Liver (tissue), 9 donors: ENCODE measurements around the gene ICAM1. TPM values are rescaled to one million over a fixed set of nuclear protein-coding genes. Genes with fewer than 3 reads are reported as not detected.

Experiments used
- DNase-seq: peaks from one replicate; pipeline ENCODE4 v3.0.0-alpha.2; 2017; ENCODE audit warnings: low spot score
- H3K27ac ChIP-seq, 2 donors: one replicate each; pipeline ENCODE4 v1.7.0; 2013; ENCODE audit warnings: inconsistent platforms in 2 of 2, low read length in 2 of 2, control low read depth in 1 of 2, low read depth in 1 of 2, mild to moderate bottlenecking in 1 of 2
- H3K27me3 ChIP-seq, 4 donors: one replicate each; pipeline versions ENCODE4 v1.6.1 to v1.7.0; 2013; ENCODE audit warnings: low read length in 3 of 4, inconsistent platforms in 1 of 4, mild to moderate bottlenecking in 1 of 4, moderate library complexity in 1 of 4; ENCODE audit not compliant: control insufficient read depth in 4 of 4, insufficient read depth in 4 of 4
- H3K36me3 ChIP-seq, 4 donors: one replicate each; pipeline versions ENCODE4 v1.6.1 to v1.7.0; 2013; ENCODE audit warnings: low read length in 3 of 4, mild to moderate bottlenecking in 3 of 4, low read depth in 1 of 4, moderate library complexity in 1 of 4; ENCODE audit not compliant: control insufficient read depth in 4 of 4, insufficient read depth in 3 of 4
- H3K4me1 ChIP-seq, 4 donors: one replicate each; pipeline versions ENCODE4 v1.6.1 to v1.7.0; 2013; ENCODE audit warnings: low read length in 3 of 4, mild to moderate bottlenecking in 3 of 4, moderate library complexity in 1 of 4; ENCODE audit not compliant: control insufficient read depth in 4 of 4, insufficient read depth in 4 of 4
- H3K4me3 ChIP-seq, 3 donors: one replicate each; pipeline versions ENCODE4 v1.6.1 to v1.7.0; 2013; ENCODE audit warnings: low read length in 3 of 3, control low read depth in 1 of 3, low read depth in 1 of 3, mild to moderate bottlenecking in 1 of 3
- H3K9ac ChIP-seq, 2 donors: one replicate each; pipeline ENCODE4 v1.7.0; 2013; ENCODE audit warnings: low read length in 2 of 2, mild to moderate bottlenecking in 2 of 2, moderate library complexity in 2 of 2, control low read depth in 1 of 2, low read depth in 1 of 2
- H3K9me3 ChIP-seq, 4 donors: one replicate each; pipeline versions ENCODE4 v1.6.1 to v1.7.0; 2013; ENCODE audit warnings: low read length in 3 of 4; ENCODE audit not compliant: control insufficient read depth in 4 of 4
- FOXA1 ChIP-seq: IDR thresholded peaks from 2 replicates; pipeline ENCODE4 v1.6.1; 2016; ENCODE audit warnings: antibody characterized with exemption
- HNF4A ChIP-seq, 2 donors: conservative IDR thresholded peaks; 2 replicates each; pipeline ENCODE4 v1.6.1; 2016; ENCODE audit warnings: antibody characterized with exemption in 2 of 2, mild to moderate bottlenecking in 2 of 2
- JUND ChIP-seq, 2 donors: IDR thresholded peaks; 2 replicates each; pipeline ENCODE4 v1.6.1; 2016; ENCODE audit warnings: antibody characterized with exemption in 2 of 2
- RAD21 ChIP-seq, 2 donors: IDR thresholded peaks; 2 replicates each; pipeline ENCODE4 v1.6.1; 2016; ENCODE audit warnings: antibody characterized with exemption in 2 of 2, mild to moderate bottlenecking in 2 of 2
- RXRA ChIP-seq, 2 donors: IDR thresholded peaks; 2 replicates each; pipeline ENCODE4 v1.6.1; 2017 to 2018; ENCODE audit warnings: antibody characterized with exemption in 2 of 2, mild to moderate bottlenecking in 1 of 2
- SP1 ChIP-seq: IDR thresholded peaks from 2 replicates; pipeline ENCODE4 v1.6.1; 2018; ENCODE audit warnings: antibody characterized with exemption, mild to moderate bottlenecking
- TAF1 ChIP-seq: conservative IDR thresholded peaks from 2 replicates; pipeline ENCODE4 v1.6.1; 2016; ENCODE audit warnings: antibody characterized with exemption, mild to moderate bottlenecking
- WGBS: extraction: QIAGEN DNeasy Blood & Tissue Kit; methylation state at CpG from one replicate; pipeline ENCODE4 v1.1.7; 2013; 5-methylcytosine and 5-hydroxymethylcytosine counted together
- polyA plus RNA-seq, 2 donors: library from polyadenylated mRNA; stranded (reverse) in 1 of 2; unstranded in 1 of 2; fragments of 200-250 nt in 1 of 2; fragments of >200 nt in 1 of 2; fragmentation: Nextera tagmentation in 1 of 2; extraction: Ambion mirVana in 1 of 2; gene quantifications; one replicate each; pipeline versions ENCODE4 v1.2.1 to v1.2.3, GENCODE V29; 2013 to 2015
- total RNA-seq, 2 donors: library from RNA; depleted of rRNA; stranded (reverse); fragments of >200 nt; gene quantifications; one replicate each; pipeline ENCODE4 v1.2.3, GENCODE V29; 2014
- TF ChIP-seq, protein P1 (sequence below): IDR thresholded peaks from 2 replicates; pipeline ENCODE4 v1.6.1; 2016; ENCODE audit warnings: antibody characterized with exemption
- TF ChIP-seq, protein P2 (sequence below): IDR thresholded peaks from 2 replicates; pipeline ENCODE4 v1.6.1; 2016; ENCODE audit warnings: antibody characterized with exemption
- TF ChIP-seq, protein P3 (sequence below): fragments of 150-350 bp; IDR thresholded peaks from 2 replicates; pipeline ENCODE4 v1.5.1; 2017; ENCODE audit warnings: improper control_type of control experiment, low read depth, low read length; ENCODE audit not compliant: missing input control
- TF ChIP-seq, protein P4 (sequence below): IDR thresholded peaks from 2 replicates; pipeline ENCODE4 v1.6.1; 2016; ENCODE audit warnings: antibody characterized with exemption, mild to moderate bottlenecking
- donor health status: healthy.
- donor health status: healthy.
- donor health status: healthy.
- donor health status: healthy.
- donor health status: healthy.

ICAM1 gene
- total and polyA plus RNA-seq, 4 donors, result 7.8 to 26.3 (median 19.8) TPM

DNA sequence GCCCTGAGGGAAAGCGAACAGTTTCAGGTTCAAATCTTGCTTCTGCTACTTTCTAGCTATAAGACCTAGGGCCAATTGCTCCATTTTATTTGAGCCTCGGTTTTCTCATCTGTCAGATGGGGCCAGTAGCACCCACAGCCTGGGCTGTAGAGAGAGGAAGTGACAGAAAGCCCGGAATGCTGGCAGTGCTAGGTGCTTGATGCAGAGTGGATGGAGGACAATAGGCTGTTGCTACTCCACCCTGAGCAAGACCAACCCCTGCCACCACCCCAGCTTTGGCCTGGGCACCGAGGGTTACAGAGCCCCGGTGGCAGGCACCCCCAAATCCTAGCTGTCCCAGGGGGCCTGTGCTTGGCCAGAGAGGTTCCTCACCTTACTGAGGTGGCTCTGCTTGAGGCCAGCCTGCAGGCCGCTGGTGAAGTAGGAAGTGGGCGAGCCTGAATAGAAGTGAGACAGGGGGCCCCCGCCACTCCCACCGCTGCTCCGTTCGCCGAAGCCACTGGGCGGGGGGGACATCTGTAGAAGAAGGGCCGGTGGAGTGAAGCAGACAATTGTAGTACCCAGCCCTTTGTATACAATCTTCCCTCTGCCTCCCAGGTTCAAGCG lies 47.0 kb downstream of the ICAM1 start:
- WGBS, result 92% methylated on average over 15 of the region's 15 CpGs
- H3K27me3 ChIP-seq, result no peaks in the 10 kb centered on the region
- no peaks in the 10 kb centered on the region for H3K9me3 ChIP-seq
- peaks cover 3 to 17% (median 9%) of the 10 kb centered on the region in 4 donors for H3K4me1 ChIP-seq
- H3K9ac ChIP-seq, result no peak overlapping the region
- TF ChIP-seq FOXA1 (no peak), RAD21 (IDR thresholded peaks at IDR 0.05) (no peak), JUND (IDR thresholded peaks at IDR 0.05) (no peak), RXRA (IDR thresholded peaks at IDR 0.05) (no peak), HNF4A (conservative IDR thresholded peaks at IDR 0.05) (no peak), SP1 (no peak)
- TF ChIP-seq, protein P1, sequence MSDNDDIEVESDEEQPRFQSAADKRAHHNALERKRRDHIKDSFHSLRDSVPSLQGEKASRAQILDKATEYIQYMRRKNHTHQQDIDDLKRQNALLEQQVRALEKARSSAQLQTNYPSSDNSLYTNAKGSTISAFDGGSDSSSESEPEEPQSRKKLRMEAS, result no peak
- TF ChIP-seq, protein P2, sequence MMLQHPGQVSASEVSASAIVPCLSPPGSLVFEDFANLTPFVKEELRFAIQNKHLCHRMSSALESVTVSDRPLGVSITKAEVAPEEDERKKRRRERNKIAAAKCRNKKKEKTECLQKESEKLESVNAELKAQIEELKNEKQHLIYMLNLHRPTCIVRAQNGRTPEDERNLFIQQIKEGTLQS, result no peak
- TF ChIP-seq, protein P3, sequence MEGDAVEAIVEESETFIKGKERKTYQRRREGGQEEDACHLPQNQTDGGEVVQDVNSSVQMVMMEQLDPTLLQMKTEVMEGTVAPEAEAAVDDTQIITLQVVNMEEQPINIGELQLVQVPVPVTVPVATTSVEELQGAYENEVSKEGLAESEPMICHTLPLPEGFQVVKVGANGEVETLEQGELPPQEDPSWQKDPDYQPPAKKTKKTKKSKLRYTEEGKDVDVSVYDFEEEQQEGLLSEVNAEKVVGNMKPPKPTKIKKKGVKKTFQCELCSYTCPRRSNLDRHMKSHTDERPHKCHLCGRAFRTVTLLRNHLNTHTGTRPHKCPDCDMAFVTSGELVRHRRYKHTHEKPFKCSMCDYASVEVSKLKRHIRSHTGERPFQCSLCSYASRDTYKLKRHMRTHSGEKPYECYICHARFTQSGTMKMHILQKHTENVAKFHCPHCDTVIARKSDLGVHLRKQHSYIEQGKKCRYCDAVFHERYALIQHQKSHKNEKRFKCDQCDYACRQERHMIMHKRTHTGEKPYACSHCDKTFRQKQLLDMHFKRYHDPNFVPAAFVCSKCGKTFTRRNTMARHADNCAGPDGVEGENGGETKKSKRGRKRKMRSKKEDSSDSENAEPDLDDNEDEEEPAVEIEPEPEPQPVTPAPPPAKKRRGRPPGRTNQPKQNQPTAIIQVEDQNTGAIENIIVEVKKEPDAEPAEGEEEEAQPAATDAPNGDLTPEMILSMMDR, result no peak
- TF ChIP-seq, protein P4, sequence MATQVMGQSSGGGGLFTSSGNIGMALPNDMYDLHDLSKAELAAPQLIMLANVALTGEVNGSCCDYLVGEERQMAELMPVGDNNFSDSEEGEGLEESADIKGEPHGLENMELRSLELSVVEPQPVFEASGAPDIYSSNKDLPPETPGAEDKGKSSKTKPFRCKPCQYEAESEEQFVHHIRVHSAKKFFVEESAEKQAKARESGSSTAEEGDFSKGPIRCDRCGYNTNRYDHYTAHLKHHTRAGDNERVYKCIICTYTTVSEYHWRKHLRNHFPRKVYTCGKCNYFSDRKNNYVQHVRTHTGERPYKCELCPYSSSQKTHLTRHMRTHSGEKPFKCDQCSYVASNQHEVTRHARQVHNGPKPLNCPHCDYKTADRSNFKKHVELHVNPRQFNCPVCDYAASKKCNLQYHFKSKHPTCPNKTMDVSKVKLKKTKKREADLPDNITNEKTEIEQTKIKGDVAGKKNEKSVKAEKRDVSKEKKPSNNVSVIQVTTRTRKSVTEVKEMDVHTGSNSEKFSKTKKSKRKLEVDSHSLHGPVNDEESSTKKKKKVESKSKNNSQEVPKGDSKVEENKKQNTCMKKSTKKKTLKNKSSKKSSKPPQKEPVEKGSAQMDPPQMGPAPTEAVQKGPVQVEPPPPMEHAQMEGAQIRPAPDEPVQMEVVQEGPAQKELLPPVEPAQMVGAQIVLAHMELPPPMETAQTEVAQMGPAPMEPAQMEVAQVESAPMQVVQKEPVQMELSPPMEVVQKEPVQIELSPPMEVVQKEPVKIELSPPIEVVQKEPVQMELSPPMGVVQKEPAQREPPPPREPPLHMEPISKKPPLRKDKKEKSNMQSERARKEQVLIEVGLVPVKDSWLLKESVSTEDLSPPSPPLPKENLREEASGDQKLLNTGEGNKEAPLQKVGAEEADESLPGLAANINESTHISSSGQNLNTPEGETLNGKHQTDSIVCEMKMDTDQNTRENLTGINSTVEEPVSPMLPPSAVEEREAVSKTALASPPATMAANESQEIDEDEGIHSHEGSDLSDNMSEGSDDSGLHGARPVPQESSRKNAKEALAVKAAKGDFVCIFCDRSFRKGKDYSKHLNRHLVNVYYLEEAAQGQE, result no peak
- no peak for DNase-seq
- no peak overlapping the region for H3K4me3 ChIP-seq
- no peak overlapping the region for H3K27ac ChIP-seq
- peaks cover 13 to 48% (median 27%) of the 10 kb centered on the region in 4 donors for H3K36me3 ChIP-seq

DNA sequence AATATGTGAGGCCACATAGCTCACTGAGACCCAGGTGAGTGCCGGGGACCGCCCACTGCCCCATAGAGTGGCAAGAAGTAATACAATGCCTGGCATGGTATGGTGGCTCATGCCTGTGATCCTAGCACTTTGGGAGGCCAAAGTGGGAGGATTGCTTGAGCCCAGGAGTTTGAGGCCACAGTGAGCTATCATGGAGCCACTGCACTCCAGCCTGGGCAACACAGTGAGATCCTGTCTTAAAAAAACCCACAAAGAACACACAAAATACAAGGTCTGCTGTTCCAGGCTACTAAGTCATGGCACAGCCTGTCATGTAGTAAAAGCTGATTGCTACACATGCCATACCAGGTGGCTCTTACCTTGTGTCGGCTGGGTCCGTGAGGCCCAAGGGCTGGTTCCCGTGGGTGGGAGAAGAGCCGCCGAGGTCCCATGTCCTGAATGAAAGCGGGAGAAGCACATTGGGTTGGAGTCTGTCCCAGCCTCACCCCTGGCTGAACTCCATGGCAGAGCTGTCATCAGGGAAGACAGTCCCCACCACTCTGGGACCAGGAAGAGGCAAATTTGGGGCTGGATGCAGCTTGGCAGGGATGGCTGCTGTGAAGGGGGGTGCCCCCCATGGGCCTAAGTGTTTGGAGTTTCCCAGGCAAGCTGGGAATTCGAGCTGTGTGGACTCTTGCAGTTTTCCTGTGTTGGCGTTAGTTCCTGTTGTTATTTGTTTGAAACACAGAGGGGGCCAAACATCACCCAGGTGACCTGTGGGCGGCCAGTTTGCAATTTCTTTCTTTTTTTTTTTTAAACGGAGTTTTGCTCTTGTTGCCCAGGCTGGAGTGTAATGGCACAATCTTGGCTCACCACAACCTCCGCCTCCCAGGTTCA lies 48.1 kb downstream of the ICAM1 start:
- Histone ChIP-seq H3K4me1 (peaks cover 3 to 17% (median 9%) of the 10 kb centered on the region in 4 donors), H3K27ac (no peak overlapping the region), H3K9ac (no peak overlapping the region), H3K4me3 (no peak overlapping the region), H3K9me3 (no peaks in the 10 kb centered on the region), H3K27me3 (no peaks in the 10 kb centered on the region), H3K36me3 (peaks cover 19 to 56% (median 31%) of the 10 kb centered on the region in 4 donors)
- 90% methylated on average over 13 of the region's 13 CpGs for WGBS
- no peak for DNase-seq
- TF ChIP-seq RXRA (IDR thresholded peaks at IDR 0.05), result no peak
- no peak for TF ChIP-seq TAF1
- no peak for TF ChIP-seq SP1
